CD4-positive, alpha-beta T cell treated with Interleukin-4 for 1 hour (primary cell): ENCODE measurements around the gene PADI4.
A peak's percentile ranks its signal among the peaks of the same experiment; 100 is the strongest.

Experiments
- DNase-seq, 2 donors: peaks; one replicate each; pipeline ENCODE4 v3.0.0-alpha.2; 2020 to 2022

PADI4 gene

DNA sequence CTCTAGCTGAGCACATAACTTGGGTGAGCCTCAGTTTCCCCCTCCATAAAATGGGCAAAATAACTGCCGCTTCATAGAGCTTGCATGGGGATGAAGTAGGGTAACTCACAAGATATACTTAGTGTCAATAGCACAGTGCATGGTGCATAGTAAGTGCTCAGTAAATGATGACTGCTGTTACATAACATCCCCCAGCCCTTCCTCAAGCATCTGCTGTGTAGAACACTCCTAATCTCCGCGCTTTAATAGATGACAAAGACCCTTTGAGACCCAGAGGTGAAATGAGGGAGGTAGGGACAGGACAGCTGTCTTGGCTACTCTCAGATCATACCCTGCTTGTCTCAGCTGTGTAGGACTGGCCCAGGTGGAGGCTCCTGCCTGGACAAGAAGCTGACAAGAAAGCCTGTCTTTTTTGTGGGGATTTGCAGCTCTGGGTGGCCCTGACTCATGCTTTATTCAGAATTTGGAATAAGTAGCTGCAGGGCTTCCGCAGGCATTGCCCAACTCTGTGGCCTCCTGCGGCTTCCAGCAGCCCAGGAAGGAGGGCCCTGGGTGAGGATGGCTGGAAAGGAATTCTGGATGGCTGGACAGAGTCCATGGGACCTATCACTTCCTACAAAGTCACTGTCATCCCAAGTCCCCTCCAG, 20.7 kb upstream of the PADI4 start:
- peak in 1 of 2 donors; percentile 31 for DNase-seq

DNA sequence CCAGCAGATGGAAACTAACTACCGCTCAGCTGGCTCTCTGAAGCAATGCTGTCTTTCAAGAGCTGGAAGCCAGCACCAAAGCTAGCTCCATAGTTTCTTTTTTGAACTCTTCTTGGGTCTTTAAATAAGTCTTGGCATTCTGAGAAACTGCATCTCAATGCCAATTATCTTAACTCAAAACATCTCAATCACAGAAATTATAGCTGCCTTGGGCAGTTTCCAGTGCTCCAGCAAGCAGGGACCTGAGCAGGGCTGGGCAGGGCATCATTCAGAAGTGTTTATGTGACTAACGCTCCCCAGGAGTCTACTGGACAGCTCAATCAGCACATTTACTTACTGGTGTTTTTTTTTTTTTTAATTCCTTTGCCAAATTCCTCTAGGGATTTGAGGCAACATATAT, 18.3 kb upstream of the PADI4 start:
- no peak for DNase-seq

DNA sequence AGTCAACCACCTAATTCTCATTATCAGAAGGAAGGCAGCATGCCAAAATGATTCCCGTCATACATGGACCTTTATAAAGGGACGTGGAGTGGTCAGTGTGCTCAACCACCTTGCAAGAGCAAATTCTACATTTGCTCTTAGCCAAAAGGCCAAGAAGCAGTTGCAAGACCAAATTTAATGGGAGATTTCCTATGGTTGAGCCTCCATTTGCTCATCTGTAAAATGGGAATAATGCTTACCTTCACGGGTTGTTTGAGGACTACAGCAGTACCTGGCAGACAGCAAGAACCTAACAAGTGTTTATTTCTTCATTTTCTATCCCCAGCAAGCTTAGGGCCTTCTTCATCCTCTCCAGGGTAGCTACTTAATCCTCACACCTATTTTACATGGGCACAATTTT, 17.4 kb upstream of the PADI4 start:
- DNase-seq, result no peak

DNA sequence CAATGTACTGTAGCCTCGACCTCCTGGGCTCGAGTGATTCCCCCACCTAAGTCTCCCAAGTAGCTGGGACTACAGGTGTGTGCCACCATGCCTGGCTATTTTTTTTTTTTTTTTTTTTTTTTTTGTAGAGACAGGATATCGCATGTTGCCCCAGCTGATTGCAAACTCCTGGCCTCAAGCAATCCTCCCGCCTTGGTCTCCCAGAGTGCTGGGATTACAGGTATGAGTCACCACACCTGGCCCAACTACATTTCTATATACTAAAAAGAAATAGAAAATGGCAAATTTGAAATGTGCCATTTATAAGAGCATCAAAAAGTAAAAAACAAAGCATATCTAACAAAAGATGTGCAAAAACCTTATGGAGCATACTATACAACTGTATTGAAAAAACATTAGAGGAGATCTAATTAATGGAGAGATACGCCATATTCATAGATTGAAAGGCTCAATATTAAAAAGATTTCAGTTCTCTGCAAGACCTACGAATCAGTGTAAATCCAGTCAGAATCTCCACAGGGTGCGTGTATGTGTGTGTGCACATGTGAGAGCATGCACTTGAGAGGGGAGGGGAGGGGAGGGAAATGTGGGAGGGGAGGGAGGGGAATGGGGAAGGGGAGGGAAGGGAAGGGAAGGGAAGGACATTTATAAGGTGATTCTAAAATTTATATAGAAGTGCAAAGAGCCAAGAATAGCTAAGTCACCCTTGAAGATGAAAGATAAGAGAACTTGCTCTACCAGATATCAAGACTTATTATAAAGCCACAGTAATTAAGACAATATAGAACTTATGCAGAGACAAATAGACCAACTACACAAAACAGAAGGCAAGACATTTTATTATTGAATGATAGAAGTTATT, 15.5 kb upstream of the PADI4 start:
- no peak for DNase-seq

DNA sequence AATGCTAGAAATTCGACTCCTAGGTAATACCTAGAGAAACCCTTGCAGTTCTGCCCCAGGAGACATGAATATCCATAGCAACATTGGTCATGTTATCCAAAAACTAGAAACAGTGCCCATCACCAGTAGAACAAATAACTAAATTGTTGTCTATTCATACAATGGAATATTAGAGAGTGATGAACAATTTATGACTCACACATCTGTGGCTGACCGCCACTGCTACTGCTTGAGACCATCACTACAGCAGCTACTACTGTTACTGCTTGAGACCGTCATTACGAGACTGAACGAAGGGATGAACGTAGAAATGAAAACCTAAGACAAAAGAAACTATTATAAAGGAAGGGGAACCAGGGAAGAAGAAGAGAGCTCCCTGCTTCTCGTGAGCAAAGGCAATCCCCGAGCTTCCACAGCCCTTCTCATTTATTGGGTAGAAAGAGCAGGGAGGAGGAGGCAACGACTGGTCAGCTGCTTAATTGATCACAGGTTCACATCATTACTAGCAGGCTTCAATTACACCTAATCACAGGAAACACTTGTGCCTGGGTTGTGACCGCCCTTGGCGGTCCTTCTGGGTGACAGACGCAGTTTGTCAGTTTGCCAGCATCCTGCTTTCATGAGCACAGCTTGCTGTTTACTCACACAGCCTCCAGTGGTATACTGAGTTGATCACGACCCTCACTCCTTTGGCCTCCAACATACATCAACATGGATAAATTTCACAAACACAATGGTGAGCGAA, 14.1 kb upstream of the PADI4 start:
- DNase-seq, result no peak

DNA sequence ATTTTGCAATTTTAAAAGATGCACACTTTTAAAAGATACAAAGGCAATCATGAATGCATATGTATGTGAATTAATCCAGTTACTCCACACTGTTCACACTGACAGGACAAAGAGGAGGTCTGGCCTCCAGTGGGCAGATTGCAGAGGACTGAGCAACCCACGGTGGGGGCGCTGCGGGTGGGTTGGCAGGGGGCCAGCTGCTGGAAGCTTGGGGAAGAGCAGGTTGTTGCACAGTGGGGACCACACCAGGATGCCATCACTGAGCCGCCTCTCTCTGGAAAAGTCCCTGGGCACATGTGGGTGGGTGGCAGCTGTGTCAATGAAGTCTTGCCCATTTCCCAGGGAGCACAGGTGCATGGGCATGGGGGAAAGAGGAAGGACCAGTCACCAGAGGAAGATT, 12.7 kb upstream of the PADI4 start:
- DNase-seq, result no peak

DNA sequence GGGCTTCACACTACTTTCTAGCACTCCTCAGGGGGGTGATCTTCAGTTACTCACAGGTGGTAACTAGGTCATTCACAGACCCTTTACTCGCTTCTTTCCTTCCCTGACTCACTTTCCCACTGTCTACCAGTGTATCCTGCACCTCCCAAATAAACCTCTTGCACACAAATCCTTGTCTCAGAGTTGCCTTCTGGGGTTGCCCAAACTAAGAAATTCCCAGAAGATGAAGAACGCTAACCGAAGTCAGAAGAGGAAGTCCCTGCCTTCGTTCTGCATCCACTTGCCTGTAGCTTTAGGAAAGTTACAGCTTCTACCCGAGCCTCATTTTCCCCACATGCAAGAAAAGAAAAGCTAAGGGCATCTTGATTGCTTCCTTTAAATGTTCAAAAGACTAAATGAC, 11.9 kb upstream of the PADI4 start:
- no peak for DNase-seq

DNA sequence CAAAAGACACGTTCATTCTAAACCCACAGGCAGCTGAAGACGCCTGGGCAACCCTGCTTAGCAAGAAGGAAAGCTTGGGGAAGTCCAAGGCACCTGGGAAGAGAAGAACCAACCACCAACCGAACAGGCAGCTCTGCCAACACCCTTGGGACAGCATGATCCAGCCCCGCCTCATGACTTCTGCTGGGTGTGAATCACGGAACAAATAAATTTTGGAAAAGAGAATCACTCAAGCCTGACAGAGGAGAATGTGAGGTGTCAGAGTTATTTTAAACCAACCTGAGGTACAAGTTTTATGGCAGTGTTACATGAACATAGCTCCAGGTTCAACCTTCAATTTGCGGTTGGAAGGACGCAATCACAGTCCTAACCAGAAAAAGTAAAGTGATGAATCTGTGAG, 10.0 kb upstream of the PADI4 start:
- DNase-seq, result no peak

DNA sequence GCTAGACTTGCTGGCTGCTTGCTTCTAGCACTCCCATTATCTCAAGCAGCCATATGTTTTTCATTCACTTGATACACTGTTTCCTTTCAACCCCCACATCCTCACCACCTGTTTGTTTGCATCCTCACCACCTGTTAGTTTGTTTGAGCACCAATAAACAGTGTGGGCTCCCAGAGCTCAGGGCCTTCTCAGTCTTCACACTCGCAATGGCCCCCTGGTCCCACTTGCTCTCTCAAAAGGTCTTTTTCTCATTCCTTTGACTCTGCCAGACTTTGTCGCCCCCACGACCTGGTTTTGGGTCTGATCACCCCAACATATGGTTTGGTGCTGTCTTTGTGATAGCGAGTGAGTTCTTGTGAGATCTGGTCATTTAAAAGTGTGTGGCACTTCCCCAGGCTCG, 6.2 kb upstream of the PADI4 start:
- no peak for DNase-seq

DNA sequence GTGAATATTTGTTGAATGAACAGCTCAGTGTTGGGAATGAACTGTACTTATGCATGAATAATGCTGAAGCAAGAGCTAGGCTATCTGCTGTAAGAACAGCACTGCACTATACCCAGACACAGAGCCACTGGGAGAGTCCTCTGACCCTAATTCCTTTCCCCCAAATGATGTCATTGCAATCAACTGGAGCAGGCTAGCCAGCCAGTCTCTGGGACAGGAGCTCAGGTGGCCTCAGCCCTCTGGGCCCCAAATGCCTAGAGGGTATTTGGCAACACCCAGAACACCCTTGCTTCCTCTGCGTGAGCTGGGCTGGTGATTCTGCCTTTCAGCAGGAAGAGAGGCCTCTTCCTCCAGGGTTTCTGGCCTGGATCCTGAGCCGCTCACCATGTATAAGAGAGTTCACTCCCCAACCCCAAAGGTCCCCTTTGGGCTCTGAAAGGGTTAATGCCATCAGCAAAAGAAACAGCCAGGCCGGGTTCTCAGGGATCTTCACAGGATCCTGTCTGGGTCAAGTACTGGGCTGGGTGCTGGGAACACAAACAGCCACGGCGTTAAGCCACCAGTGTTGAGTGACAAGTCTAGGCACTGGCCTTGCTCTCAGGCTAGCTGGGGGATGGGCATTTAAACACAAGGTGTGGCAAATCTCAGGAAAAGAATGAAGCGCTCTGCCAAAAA, 3.7 kb upstream of the PADI4 start:
- DNase-seq, result no peak

DNA sequence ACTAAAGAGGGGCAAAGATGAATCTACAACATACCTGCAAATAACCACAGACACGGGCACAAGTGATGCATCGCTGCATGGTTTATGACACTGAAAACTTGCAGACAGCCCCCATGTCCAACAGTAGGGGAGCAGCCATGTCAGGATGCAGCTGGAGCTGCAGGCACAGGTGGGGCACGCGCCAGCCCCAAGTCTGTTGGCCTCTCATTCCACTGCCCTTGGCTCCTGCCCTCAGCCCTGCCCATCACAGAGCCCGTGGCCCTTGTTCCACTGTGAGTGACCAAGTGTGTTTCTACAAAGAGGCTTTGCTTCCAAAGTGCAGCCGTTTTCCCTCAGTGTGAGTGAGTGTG, 3.2 kb upstream of the PADI4 start:
- DNase-seq, result no peak

DNA sequence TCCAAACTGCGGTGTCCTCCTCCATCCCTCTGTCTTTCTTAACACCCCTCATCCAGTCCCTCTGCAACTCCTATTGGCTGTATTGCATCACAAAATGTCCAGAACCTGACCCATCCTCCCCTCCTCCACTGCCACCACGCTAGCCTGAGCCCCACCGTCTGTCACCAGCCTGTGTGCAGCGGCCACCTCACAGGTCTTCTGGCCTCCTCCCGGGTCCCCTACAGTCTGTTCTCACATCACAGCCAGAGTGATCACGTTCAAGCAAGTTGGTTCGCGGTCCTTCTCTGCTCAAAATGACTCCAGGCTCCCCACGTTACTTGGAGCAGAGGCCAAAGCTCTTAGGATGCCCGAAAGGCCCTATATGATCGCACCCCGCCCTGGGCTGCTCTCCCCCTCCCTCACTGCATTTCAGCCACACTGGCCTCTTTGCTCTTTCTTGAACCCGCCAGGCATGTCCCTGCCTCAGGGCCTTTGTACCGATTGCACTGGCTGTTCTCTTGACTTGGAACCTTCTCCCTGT, 2.4 kb upstream of the PADI4 start:
- no peak for DNase-seq

DNA sequence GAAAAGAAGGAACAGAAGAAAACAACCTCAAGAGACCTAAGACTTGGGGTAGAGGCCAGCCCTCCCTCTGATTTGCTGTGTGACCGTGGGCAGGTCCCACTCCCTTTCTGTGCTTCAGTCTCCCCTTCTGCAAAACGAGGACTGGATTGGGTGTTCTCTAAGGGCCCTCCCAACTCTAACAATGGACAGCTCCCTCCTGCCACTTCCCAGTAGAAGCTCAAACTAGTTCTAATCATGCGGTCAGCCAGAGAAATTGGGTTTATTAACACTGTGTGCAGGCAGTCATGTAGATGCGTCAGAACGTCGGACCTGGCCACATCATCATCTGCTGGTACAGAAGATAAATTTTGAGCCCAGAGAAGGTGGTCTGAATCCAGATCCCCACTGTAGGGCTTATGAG, 1.6 kb upstream of the PADI4 start:
- DNase-seq, result no peak

DNA sequence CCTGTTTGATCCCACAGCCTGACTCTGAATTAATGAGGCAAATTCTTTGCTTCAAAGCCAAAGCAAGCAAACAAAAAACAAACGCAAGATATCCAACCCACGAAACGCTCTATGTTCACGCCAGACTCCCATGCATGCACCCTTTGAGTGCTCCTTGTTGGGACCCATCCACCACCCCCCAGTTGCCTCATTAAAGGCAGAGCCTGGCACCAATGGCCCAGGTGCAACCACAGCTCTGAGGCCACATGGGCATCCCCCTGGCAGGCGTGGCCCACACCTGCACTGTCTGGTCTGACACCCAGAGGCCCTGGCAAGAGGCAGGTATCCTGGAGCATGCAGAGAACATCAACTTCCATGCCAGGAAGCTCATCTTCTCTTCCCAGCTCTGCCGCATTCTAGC, 1.1 kb upstream of the PADI4 start:
- no peak for DNase-seq

DNA sequence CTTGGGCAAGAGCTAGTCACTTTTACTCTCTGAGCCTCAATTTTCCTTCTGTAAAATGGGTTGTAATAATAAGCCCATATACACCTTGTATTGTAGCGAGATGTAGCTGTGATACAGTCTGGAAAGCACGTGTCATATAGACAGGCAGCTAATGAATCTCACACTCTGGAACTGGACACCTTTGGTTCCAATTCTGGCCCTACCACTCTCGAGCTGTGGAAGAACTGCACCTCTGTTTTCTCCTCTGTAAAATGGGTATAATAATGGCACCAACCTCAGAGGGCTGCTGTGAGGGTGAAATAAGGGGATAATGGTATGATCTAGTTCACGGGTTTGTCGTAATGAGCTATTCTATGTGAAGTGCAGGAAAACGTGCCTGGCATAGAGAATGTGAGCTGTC, 668 bp upstream of the PADI4 start:
- DNase-seq, result no peak

DNA sequence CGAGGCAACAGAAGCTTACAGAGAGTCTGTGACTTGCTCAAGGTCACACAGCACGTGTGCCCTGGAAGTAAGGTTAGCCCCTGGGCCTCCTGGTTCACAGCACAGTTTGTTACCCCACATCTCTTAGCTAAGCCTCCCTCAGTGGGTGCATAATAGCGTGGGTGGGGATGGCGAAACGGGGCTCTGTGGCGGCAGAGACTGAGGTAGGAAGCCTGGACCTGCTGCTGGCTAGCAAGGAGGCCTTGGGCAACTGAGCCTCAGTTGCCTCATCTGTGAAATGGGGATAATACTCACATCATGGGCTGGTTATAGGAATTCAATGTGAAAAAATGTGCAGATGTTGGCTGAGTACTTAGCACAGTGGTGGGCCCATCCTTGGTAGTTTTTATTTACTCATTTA, 596 bp downstream of the PADI4 start:
- peak in 1 of 2 donors; percentile 26 for DNase-seq

DNA sequence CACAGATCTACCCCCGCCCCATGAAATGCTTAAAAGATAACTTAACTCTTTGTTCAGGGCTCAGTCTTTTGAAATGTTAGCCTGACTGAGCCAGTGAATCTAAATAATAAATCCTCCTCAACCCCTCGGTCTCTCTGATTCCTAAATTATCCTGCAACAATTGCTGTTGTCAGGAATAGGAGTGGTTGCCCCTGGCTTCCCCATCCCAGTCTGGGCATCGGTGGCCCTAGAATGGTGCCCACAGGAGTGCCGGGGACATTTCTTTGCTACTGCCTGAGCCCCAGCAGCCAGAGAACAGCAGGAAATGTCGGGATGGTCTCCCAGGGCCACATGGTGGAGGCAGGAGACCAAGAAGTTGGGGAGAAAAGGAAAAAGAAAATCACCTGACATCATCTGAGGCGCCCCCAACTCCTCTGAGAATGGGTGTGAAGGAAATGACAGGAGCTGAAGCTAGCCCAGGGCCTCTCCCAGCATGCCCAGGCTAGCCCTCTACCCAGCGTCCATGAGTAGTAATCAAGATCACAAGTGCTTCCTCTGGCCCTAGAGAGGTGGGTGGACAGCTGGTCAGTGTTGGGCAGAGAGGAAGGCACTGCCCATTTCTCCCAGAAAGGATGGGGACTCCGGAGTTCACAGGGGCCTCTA, 1.6 kb downstream of the PADI4 start:
- DNase-seq, result no peak

DNA sequence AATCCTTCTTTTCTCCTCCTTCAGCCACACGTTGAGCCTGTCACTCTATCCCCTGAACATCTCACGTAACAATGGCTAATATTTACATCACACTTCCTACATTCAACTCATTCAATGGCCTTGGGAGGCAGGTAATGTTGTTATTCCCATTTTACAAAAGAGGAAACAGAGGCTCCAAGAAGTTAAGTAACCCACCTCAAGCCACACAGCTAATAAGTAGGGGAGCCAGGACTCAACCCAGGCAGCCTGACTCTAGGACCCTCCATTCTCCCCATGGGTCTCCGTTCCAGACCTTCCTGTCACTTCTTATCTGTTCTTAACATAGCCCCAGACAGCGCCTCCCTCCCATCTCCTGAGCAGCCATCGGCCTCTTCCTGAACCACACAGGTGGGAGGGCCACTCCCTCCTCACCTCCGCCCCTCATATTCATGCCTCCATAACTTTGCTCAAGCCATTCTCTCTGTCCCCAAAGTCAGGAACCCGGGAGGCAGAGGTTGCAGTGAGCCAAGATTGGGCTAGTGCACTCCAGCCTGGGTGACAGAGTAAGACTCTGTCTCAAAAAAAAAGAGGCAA, 2.2 kb downstream of the PADI4 start:
- DNase-seq, result no peak

DNA sequence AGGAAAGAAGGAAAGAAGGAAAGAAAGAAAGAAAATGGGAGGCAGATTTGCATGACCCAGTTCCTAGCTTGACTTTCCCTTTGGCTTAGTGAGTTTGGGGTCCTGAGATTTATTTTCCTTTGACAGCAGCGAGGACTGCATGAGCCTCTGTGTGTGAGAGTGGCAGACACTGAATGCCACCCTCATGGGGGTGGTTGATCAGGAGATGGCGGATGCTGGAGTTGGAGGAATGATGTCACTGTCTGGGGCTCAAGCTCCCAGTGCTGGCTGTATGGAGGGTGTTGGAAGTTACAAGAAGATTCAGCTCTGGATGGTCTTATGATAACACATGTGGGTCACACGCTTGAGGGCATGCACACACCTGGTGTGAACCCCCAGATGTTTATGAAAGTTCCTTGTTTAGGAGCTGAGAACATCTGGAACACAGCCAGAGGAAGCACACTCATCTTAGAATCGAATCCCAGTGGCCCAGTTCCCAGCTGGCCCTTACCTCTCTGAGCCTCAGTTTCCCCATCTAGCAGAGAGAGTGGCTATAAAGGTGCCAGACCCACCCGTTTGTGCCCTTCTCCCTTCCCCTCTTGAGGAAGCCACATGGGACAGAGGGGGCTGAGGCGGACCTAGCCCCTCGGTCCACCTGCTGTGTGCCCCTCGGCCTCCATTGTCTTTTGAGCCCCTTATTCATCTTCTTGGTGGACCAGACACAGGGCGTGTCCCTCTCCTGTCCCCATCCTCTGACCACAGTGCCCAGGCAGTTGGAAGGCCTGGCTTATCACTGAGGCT, 5.7 kb downstream of the PADI4 start:
- no peak for DNase-seq

DNA sequence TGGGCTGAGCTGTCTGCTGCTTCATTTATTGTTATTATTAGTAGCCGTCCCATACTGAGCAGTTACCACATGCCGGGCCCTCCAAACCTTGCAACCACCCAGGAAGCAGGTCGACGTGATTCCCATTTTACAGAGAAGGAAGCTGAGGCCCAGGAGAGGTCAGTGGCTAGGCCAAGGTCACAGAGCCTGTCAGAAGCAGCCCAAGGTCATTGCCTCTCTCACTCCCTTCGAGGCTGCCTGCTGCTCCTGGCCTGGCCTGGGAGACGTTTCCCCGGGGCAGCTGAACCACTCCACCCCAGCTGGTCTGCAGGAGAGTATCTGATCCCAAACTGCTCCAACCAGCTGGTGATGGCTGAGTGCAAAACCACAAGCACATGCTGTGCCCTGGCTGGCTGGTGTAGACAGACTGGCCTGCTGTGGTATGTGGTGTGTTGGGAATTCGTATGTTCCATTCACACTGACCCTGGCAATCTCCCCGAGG, 6.5 kb downstream of the PADI4 start:
- DNase-seq, result no peak

DNA sequence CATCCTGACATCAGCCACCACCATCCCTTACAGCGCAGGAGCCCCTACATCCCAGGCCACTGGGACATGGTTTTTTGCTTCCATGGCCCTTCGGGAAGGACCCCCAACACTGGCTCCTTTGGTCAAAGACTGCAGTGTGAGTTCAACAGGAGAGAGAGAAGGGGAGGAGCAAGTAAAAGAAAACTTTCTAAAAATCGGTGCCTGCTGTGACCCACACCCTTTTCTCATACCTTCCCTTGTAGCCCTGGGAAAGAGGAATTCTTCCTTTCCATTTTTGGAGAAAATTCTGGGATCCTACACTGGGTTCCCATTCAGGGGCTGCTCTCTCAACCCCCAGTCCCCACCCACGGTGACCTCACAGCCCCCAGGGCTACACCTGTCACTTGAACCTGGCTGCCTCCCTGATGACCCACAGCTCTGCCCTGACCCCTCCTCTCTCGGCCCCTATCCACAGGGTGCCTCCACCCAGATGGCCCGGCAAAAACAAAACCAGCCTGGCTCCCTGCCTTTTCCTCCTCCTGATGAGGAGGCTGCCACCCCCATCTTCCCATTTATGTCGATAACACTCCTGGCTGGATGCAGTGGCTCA, 7.6 kb downstream of the PADI4 start:
- no peak for DNase-seq
